Gastrocnemius medialis (tissue), 4 donors: Measurements from ENCODE around the gene APOBEC4. TPM values are rescaled to one million over a fixed set of nuclear protein-coding genes. Genes with fewer than 3 reads are reported as not detected.

ENCODE experiments used
- ATAC-seq, 2 donors: fragments of 150-250 bp; one replicate each; pipeline ENCODE4 v1.9.1; 2016
- DNase-seq, 2 donors: peaks; one replicate each; pipeline ENCODE4 v3.0.0-alpha.2; 2019
- H3K27ac ChIP-seq, 4 donors: fragments of 200-600 bp; sonication (generic); 1 replicate in 1 of 4; 2 replicates in 3 of 4; pipeline ENCODE4 v1.5.1; 2016 to 2018; ENCODE audit warnings: mild to moderate bottlenecking in 2 of 4, moderate library complexity in 1 of 4
- H3K27me3 ChIP-seq, 3 donors: fragments of 200-600 bp; sonication (generic) in 2 of 3; 1 replicate in 1 of 3; 2 replicates in 2 of 3; pipeline versions ENCODE4 v1.5.1 to v1.6.0; 2016 to 2019; ENCODE audit warnings: mild to moderate bottlenecking in 1 of 3, moderate library complexity in 1 of 3
- H3K36me3 ChIP-seq, 2 donors: fragments of 200-600 bp; sonication (generic) in 1 of 2; one replicate each; pipeline ENCODE4 v1.5.1; 2017 to 2018
- H3K4me1 ChIP-seq, 2 donors: fragments of 200-600 bp; sonication (generic) in 1 of 2; one replicate each; pipeline ENCODE4 v1.5.1; 2016 to 2017; ENCODE audit warnings: mild to moderate bottlenecking in 2 of 2
- H3K4me3 ChIP-seq, 4 donors: fragments of 200-600 bp; sonication (generic) in 3 of 4; 1 replicate in 1 of 4; 2 replicates in 3 of 4; pipeline ENCODE4 v1.5.1; 2016 to 2019; ENCODE audit warnings: mild to moderate bottlenecking in 2 of 4
- H3K9me3 ChIP-seq, 3 donors: fragments of 200-600 bp; sonication (generic) in 2 of 3; 1 replicate in 1 of 3; 2 replicates in 2 of 3; pipeline ENCODE4 v1.5.1; 2016 to 2019
- POLR2A ChIP-seq, 2 donors: fragments of 450-650 bp; IDR thresholded peaks; one replicate each; pipeline ENCODE4 v1.6.1; 2017; ENCODE audit warnings: antibody characterized with exemption in 2 of 2, mild to moderate bottlenecking in 2 of 2, moderate library complexity in 2 of 2
- in situ Hi-C, 4 donors: fragments of 200-750 bp; cut with MboI; loops; one replicate each; pipeline versions ENCODE4 v1.15.0 to v1.8.0; 2017; ENCODE audit warnings: low sequenced_read_pairs in 4 of 4
- intact Hi-C: fragments of 100-400 bp; cut with DNase I; formaldehyde crosslinking; loops from one replicate; pipeline ENCODE4 v1.15.1; 2023; ENCODE audit warnings: low total_unique reads
- total RNA-seq, 4 donors: library from RNA; depleted of rRNA; stranded (reverse); fragments of >200 nt; gene quantifications; one replicate each; pipeline versions ENCODE4 v1.1.0 to v1.2.3, GENCODE V29; 2016
- TF ChIP-seq, protein P1 (sequence below), 5 experiments: fragments of 450-650 bp in 3 of 5; fragments of 200-600 bp in 2 of 5; sonication (generic) in 2 of 5; IDR thresholded peaks in 4 of 5; conservative IDR thresholded peaks in 1 of 5; 1 replicate in 4 of 5; 2 replicates in 1 of 5; pipeline ENCODE4 v1.5.1; 2016 to 2019; ENCODE audit warnings: antibody characterized with exemption in 5 of 5, mild to moderate bottlenecking in 3 of 5, moderate library complexity in 3 of 5

APOBEC4 gene
- total RNA-seq, 4 donors from 2014 or later, result not detected

DNA sequence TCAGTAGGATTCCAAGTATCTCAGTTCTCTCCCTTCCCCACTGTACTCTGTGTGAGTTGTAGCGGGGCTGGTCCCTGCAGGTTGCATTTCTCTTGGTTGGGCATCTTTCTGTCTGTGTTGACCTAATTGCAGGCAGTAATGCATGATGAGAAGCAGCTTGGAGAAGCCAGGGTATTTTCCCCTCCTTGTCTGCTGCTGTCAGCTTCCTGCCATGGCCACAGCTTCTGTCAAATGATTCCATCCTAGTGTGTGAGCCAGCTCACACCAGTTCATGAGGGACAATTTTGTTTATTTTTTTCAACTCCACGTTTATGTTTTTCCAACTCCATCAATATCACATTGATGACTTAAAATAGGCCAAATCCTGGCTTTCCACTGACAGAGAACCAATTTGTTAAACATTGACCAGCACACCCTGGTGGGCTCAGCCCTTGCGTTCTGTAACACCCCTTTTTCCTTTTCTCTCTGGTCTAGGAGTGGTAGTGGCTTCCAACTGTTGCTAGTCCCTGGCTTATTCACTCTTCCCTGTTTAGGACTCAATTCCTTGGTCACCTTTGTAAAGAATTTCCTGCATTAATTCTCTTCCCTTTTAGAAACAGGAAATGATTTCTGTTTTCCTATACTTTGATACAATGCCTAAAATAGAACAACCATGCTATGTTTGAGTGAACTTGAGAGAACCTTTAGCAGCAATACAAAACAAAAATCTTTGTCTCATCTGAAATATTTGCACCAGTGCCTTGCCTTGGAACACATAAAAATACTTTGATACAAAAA lies 44.9 kb upstream of the APOBEC4 start:
- intact Hi-C loops (no loop called here), in situ Hi-C loops (no loop called here)
- Histone ChIP-seq H3K9me3 (no peaks in the 10 kb centered on the region), H3K27ac (no peak overlapping the region), H3K4me1 (no peaks in the 10 kb centered on the region), H3K27me3 (no peaks in the 10 kb centered on the region), H3K36me3 (no peaks in the 10 kb centered on the region), H3K4me3 (no peak overlapping the region)
- TF ChIP-seq POLR2A (IDR thresholded peaks at IDR 0.05), result no peak
- TF ChIP-seq, protein P1, sequence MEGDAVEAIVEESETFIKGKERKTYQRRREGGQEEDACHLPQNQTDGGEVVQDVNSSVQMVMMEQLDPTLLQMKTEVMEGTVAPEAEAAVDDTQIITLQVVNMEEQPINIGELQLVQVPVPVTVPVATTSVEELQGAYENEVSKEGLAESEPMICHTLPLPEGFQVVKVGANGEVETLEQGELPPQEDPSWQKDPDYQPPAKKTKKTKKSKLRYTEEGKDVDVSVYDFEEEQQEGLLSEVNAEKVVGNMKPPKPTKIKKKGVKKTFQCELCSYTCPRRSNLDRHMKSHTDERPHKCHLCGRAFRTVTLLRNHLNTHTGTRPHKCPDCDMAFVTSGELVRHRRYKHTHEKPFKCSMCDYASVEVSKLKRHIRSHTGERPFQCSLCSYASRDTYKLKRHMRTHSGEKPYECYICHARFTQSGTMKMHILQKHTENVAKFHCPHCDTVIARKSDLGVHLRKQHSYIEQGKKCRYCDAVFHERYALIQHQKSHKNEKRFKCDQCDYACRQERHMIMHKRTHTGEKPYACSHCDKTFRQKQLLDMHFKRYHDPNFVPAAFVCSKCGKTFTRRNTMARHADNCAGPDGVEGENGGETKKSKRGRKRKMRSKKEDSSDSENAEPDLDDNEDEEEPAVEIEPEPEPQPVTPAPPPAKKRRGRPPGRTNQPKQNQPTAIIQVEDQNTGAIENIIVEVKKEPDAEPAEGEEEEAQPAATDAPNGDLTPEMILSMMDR (IDR thresholded peaks at IDR 0.05 in 4 of 5, conservative IDR thresholded peaks at IDR 0.05 in 1 of 5), result no peak
- DNase-seq (no peak), ATAC-seq (no peak)

DNA sequence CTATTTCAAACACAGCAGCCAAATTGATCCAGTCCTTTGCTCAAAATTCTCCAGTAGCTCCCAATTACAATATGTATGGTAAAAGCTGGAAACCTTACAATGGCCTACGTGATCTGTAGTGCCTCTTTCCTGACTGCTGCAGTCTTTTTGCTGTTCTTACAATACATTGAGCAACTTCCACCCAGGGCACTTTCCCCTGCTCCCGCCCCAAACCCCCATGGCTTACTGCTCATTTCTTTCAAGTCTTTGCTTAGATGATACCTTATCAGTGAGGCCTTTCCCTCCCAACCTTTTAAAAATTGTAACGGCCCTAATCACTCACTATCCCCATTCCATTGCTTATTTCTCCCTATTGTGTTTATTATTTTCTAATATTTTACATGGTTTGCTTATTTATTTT lies 43.9 kb upstream of the APOBEC4 start:
- Histone ChIP-seq H3K4me1 (no peaks in the 10 kb centered on the region), H3K27ac (no peak overlapping the region), H3K36me3 (no peaks in the 10 kb centered on the region), H3K4me3 (no peak overlapping the region), H3K9me3 (no peaks in the 10 kb centered on the region), H3K27me3 (no peaks in the 10 kb centered on the region)
- TF ChIP-seq, protein P1 (IDR thresholded peaks at IDR 0.05 in 4 of 5, conservative IDR thresholded peaks at IDR 0.05 in 1 of 5), result no peak
- no peak for TF ChIP-seq POLR2A (IDR thresholded peaks at IDR 0.05)
- ATAC-seq (no peak), DNase-seq (no peak)
- in situ Hi-C loops (no loop called here), intact Hi-C loops (no loop called here)

DNA sequence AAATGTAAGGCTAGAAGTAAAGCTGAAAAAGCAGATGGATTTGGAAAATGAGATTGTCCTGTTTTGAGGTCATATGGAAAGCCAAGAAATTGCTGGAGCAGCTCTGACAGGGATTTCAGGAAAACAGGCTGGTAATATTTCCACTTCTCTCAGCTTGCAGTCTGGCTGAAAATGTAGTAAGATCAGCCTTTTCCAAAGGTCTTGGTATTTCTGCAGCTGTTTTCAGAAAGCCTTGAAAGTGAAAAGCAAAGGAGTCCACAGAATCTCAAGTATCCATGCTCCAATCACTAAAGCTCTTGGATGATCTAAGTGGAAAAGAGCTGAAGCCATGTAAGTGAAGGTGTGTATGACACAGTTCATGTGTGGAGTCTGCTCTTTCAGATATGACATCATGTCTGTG lies 41.6 kb upstream of the APOBEC4 start:
- Histone ChIP-seq H3K27me3 (no peaks in the 10 kb centered on the region), H3K36me3 (no peaks in the 10 kb centered on the region), H3K4me1 (no peaks in the 10 kb centered on the region), H3K4me3 (no peak overlapping the region), H3K27ac (no peak overlapping the region), H3K9me3 (no peaks in the 10 kb centered on the region)
- no peak for DNase-seq
- intact Hi-C loops, result no loop called here
- in situ Hi-C loops, result no loop called here
- no peak for TF ChIP-seq POLR2A (IDR thresholded peaks at IDR 0.05)
- TF ChIP-seq, protein P1 (IDR thresholded peaks at IDR 0.05 in 4 of 5, conservative IDR thresholded peaks at IDR 0.05 in 1 of 5), result no peak
- no peak for ATAC-seq

DNA sequence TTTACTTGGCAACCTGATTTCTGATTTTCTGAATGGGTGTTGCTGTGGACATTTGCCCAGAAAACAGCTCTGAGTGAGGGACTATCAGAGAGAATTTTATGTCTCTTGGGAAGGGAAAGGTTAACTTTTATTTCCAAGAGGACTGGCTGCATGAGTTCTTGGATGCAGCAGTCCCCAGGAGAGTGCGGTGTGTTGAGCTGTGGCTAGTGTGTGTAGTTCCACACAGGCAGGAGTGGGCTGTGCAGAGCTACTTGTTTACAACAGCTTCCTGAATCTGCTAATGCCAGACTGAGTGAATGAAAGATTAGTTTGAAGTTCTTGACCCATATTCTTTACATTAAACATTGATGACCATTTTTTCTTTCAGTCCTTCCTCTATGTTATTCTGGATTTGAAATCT lies 41.0 kb upstream of the APOBEC4 start:
- TF ChIP-seq, protein P1 (IDR thresholded peaks at IDR 0.05 in 4 of 5, conservative IDR thresholded peaks at IDR 0.05 in 1 of 5), result no peak
- TF ChIP-seq POLR2A (IDR thresholded peaks at IDR 0.05), result no peak
- no peaks in the 10 kb centered on the region for H3K4me1 ChIP-seq
- H3K4me3 ChIP-seq, result no peak overlapping the region
- in situ Hi-C loops (no loop called here), intact Hi-C loops (no loop called here)
- no peaks in the 10 kb centered on the region for H3K36me3 ChIP-seq
- no peaks in the 10 kb centered on the region for H3K27me3 ChIP-seq
- no peak for ATAC-seq
- no peak overlapping the region for H3K27ac ChIP-seq
- no peaks in the 10 kb centered on the region for H3K9me3 ChIP-seq
- no peak for DNase-seq

DNA sequence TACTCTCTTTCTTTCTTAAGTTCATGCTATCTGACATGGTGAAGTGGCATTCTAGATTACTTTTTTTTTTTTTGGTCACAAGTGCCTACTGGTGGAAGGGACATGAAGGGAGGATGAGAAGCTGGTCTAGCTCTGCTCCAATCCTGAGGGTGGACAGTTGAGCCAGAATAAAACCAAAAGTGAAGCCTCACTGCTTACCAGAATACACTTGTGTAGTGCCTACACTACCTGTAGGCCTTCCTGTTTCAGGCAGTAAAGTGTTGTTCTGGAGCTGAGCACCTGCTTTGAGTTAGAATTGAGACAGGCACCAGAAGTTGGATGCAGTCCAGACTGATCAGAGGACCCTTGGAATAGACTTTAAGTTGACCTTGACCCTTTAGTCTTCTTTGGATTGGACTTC lies 40.4 kb upstream of the APOBEC4 start:
- no peaks in the 10 kb centered on the region for H3K9me3 ChIP-seq
- no peak for DNase-seq
- no peak overlapping the region for H3K4me3 ChIP-seq
- no peaks in the 10 kb centered on the region for H3K36me3 ChIP-seq
- in situ Hi-C loops, result no loop called here
- intact Hi-C loops, result no loop called here
- no peak overlapping the region for H3K27ac ChIP-seq
- no peak for ATAC-seq
- no peaks in the 10 kb centered on the region for H3K4me1 ChIP-seq
- TF ChIP-seq POLR2A (IDR thresholded peaks at IDR 0.05), result no peak
- TF ChIP-seq, protein P1 (IDR thresholded peaks at IDR 0.05 in 4 of 5, conservative IDR thresholded peaks at IDR 0.05 in 1 of 5), result no peak
- H3K27me3 ChIP-seq, result no peaks in the 10 kb centered on the region
